Measurements from ENCODE around the gene ITGA7.
A peak's percentile ranks its signal among the peaks of the same experiment; 100 is the strongest.

The ITGA7 gene

GRCh38 chr12:55741931-55742680, 34.4 kb upstream of the ITGA7 start:
- Histone ChIP-seq H3K4me1 (ENCODE audit: insufficient read depth, low read length) (peaks cover 27% of the 10 kb centered on the region), H3K4me3 (ENCODE audit: low read length) (peak overlapping the region; percentile 58), H3K27ac (ENCODE audit: low read depth, low read length) (0 out of 2 replicates have a peak overlapping the region, but pooled peaks have one; percentile 10), H3K9me3 (ENCODE audit: insufficient read depth, low read depth, low read length) (no peaks in the 10 kb centered on the region), H3K36me3 (ENCODE audit: insufficient read depth, low read length) (peaks cover 4% of the 10 kb centered on the region; the same call in 1 of the 2 replicates), H3K9ac (ENCODE audit: low read depth, low read length) (peak overlapping the region; percentile 28; the same call in 1 of the 2 replicates), H3K27me3 (ENCODE audit: insufficient read depth, low read length) (no peaks in the 10 kb centered on the region)
- 50% methylated on average over 3 of the region's 3 CpGs for WGBS

GRCh38 chr12:55739025-55739378, 31.3 kb upstream of the ITGA7 start:
- peaks cover 12% of the 10 kb centered on the region for H3K4me1 ChIP-seq (ENCODE audit: insufficient read depth, low read length)
- no peaks in the 10 kb centered on the region for H3K9me3 ChIP-seq (ENCODE audit: insufficient read depth, low read depth, low read length)
- H3K36me3 ChIP-seq (ENCODE audit: insufficient read depth, low read length): no peaks in the 10 kb centered on the region
- no peak overlapping the region; the same call in 1 of the 2 replicates for H3K4me3 ChIP-seq (ENCODE audit: low read length)
- H3K27me3 ChIP-seq (ENCODE audit: insufficient read depth, low read length): no peaks in the 10 kb centered on the region
- no peak overlapping the region for H3K27ac ChIP-seq (ENCODE audit: low read depth, low read length)
- 94% methylated on average over 1 of the region's 2 CpGs for WGBS
- no peak overlapping the region for H3K9ac ChIP-seq (ENCODE audit: low read depth, low read length)

GRCh38 chr12:55738123-55739024, 30.7 kb upstream of the ITGA7 start:
- H3K4me1 ChIP-seq (ENCODE audit: insufficient read depth, low read length): peaks cover 12% of the 10 kb centered on the region
- H3K27ac ChIP-seq (ENCODE audit: low read depth, low read length): peak overlapping the region; percentile 70
- peak overlapping the region; percentile 66 for H3K4me3 ChIP-seq (ENCODE audit: low read length)
- H3K27me3 ChIP-seq (ENCODE audit: insufficient read depth, low read length): no peaks in the 10 kb centered on the region
- no peaks in the 10 kb centered on the region for H3K36me3 ChIP-seq (ENCODE audit: insufficient read depth, low read length)
- H3K9ac ChIP-seq (ENCODE audit: low read depth, low read length): peak overlapping the region; percentile 43
- no peaks in the 10 kb centered on the region for H3K9me3 ChIP-seq (ENCODE audit: insufficient read depth, low read depth, low read length)
- 4% methylated on average over 12 of the region's 14 CpGs for WGBS

GRCh38 chr12:55737581-55738122, 29.9 kb upstream of the ITGA7 start:
- no peaks in the 10 kb centered on the region for H3K36me3 ChIP-seq (ENCODE audit: insufficient read depth, low read length)
- peak overlapping the region; percentile 66 for H3K4me3 ChIP-seq (ENCODE audit: low read length)
- peak overlapping the region; percentile 43 for H3K9ac ChIP-seq (ENCODE audit: low read depth, low read length)
- H3K4me1 ChIP-seq (ENCODE audit: insufficient read depth, low read length): peaks cover 12% of the 10 kb centered on the region
- no peaks in the 10 kb centered on the region for H3K27me3 ChIP-seq (ENCODE audit: insufficient read depth, low read length)
- no peaks in the 10 kb centered on the region for H3K9me3 ChIP-seq (ENCODE audit: insufficient read depth, low read depth, low read length)
- H3K27ac ChIP-seq (ENCODE audit: low read depth, low read length): peak overlapping the region; percentile 70
- WGBS: 18% methylated on average over 4 of the region's 4 CpGs

GRCh38 chr12:55736780-55737580, 29.3 kb upstream of the ITGA7 start:
- WGBS: 47% methylated on average over 6 of the region's 6 CpGs
- Histone ChIP-seq H3K27me3 (ENCODE audit: insufficient read depth, low read length) (no peaks in the 10 kb centered on the region), H3K27ac (ENCODE audit: low read depth, low read length) (no peak overlapping the region), H3K36me3 (ENCODE audit: insufficient read depth, low read length) (no peaks in the 10 kb centered on the region), H3K4me1 (ENCODE audit: insufficient read depth, low read length) (peaks cover 9% of the 10 kb centered on the region), H3K9ac (ENCODE audit: low read depth, low read length) (no peak overlapping the region), H3K4me3 (ENCODE audit: low read length) (peak overlapping the region; percentile 66; the same call in 1 of the 2 replicates), H3K9me3 (ENCODE audit: insufficient read depth, low read depth, low read length) (no peaks in the 10 kb centered on the region)

DNA sequence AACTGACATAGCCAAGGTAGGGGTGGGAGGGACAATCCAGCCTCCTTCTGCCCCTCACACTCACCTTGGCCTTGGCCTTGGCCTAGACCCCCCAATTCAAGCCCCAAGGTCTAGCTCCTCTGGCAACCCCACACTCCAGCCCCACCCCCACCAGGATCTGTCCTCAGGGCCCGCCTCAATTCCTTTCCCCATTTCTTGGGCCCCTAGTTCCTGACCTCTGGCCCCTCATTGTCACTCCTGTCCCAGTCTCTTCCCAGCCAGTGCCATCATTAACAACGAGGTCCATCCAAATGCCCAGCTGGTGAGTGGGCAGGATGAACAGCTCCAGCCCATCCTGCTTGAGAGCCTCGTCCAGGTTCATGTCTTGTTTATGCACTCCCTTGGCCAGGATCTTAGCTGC, 28.4 kb upstream of the ITGA7 start:
- Histone ChIP-seq H3K9ac (ENCODE audit: low read depth, low read length) (no peak overlapping the region), H3K9me3 (ENCODE audit: insufficient read depth, low read depth, low read length) (no peaks in the 10 kb centered on the region), H3K27me3 (ENCODE audit: insufficient read depth, low read length) (no peaks in the 10 kb centered on the region), H3K4me3 (ENCODE audit: low read length) (no peak overlapping the region), H3K36me3 (ENCODE audit: insufficient read depth, low read length) (no peaks in the 10 kb centered on the region), H3K4me1 (ENCODE audit: insufficient read depth, low read length) (peaks cover 5% of the 10 kb centered on the region; the same call in 1 of the 2 replicates), H3K27ac (ENCODE audit: low read depth, low read length) (no peak overlapping the region)
- 90% methylated on average over 3 of the region's 3 CpGs for WGBS

- Histone ChIP-seq H3K27me3 (ENCODE audit: insufficient read depth, low read length) (no peaks in the 10 kb centered on the region), H3K4me1 (ENCODE audit: insufficient read depth, low read length) (peaks cover 12% of the 10 kb centered on the region; the same call in 1 of the 2 replicates), H3K9me3 (ENCODE audit: insufficient read depth, low read depth, low read length) (no peaks in the 10 kb centered on the region), H3K36me3 (ENCODE audit: insufficient read depth, low read length) (no peaks in the 10 kb centered on the region), H3K4me3 (ENCODE audit: low read length) (no peak overlapping the region), H3K27ac (ENCODE audit: low read depth, low read length) (no peak overlapping the region), H3K9ac (ENCODE audit: low read depth, low read length) (no peak overlapping the region)
- WGBS: 91% methylated on average over 3 of the region's 3 CpGs
Measured at GRCh38 chr12:55734595-55734994, 26.9 kb upstream of the ITGA7 start.

- WGBS: 87% methylated on average over 2 of the region's 2 CpGs
- peaks cover 12% of the 10 kb centered on the region; the same call in 1 of the 2 replicates for H3K4me1 ChIP-seq (ENCODE audit: insufficient read depth, low read length)
- H3K9me3 ChIP-seq (ENCODE audit: insufficient read depth, low read depth, low read length): no peaks in the 10 kb centered on the region
Measured at GRCh38 chr12:55733858-55734257, 26.2 kb upstream of the ITGA7 start.

DNA sequence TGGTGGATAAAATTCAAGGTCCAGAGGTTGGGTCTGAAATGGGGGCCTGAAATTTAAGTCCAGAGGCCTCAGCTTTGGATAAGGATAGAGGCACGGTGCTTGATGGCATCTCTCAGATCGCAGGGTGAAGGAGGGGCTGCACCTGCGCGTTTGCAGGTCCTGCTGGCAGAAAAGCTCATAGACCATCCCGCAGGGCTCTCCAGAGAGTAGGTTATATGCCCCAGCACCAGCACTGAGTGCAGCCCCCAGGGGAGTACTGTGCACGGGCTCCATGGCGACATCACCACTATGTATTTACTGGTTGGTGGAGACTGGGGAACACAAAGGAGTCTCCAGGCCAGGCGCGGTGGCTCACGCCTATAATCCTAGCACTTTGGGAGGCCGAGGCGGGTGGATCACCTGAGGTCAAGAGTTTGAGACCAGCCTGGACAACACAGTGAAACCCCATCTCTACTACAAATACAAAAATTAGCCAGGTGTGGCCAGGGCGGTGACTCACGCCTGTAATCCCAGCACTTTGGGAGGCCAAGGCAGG, 25.4 kb upstream of the ITGA7 start:
- 91% methylated on average over 14 of the region's 14 CpGs for WGBS
- Histone ChIP-seq H3K4me3 (ENCODE audit: low read length) (no peak overlapping the region), H3K36me3 (ENCODE audit: insufficient read depth, low read length) (no peaks in the 10 kb centered on the region), H3K27me3 (ENCODE audit: insufficient read depth, low read length) (no peaks in the 10 kb centered on the region), H3K4me1 (ENCODE audit: insufficient read depth, low read length) (peaks cover 12% of the 10 kb centered on the region; the same call in 1 of the 2 replicates), H3K9me3 (ENCODE audit: insufficient read depth, low read depth, low read length) (no peaks in the 10 kb centered on the region), H3K9ac (ENCODE audit: low read depth, low read length) (no peak overlapping the region), H3K27ac (ENCODE audit: low read depth, low read length) (no peak overlapping the region)

More at GRCh38 chr12:55733858-55734257, 26.2 kb upstream of the ITGA7 start:
- H3K36me3 ChIP-seq (ENCODE audit: insufficient read depth, low read length): no peaks in the 10 kb centered on the region
- H3K9ac ChIP-seq (ENCODE audit: low read depth, low read length): no peak overlapping the region
- H3K27me3 ChIP-seq (ENCODE audit: insufficient read depth, low read length): no peaks in the 10 kb centered on the region
- no peak overlapping the region for H3K27ac ChIP-seq (ENCODE audit: low read depth, low read length)
- H3K4me3 ChIP-seq (ENCODE audit: low read length): no peak overlapping the region

DNA sequence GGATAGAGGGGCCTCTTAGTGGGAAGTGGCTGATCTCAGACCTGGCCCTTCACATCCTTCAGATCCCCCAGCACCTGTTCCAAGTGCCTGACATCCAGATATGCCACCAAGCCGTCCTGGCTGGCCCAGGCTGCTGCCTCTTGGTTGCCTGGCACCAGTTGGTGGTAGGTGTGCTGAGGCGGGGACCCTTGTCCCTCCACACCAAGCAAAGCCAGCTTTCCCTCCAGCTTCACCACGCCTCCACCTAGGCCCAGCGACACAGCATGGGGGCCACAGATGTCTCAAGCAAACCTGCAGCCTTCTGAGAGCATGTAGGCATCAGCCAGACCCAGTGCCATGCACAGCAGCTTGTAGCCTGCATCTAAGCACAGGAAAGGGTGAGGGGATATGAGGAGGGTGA, 24.6 kb upstream of the ITGA7 start:
- H3K4me1 ChIP-seq (ENCODE audit: insufficient read depth, low read length): peaks cover 11% of the 10 kb centered on the region; the same call in 1 of the 2 replicates
- no peak overlapping the region for H3K27ac ChIP-seq (ENCODE audit: low read depth, low read length)
- no peaks in the 10 kb centered on the region for H3K27me3 ChIP-seq (ENCODE audit: insufficient read depth, low read length)
- 85% methylated on average over 4 of the region's 4 CpGs for WGBS
- H3K9ac ChIP-seq (ENCODE audit: low read depth, low read length): no peak overlapping the region
- H3K36me3 ChIP-seq (ENCODE audit: insufficient read depth, low read length): no peaks in the 10 kb centered on the region
- H3K9me3 ChIP-seq (ENCODE audit: insufficient read depth, low read depth, low read length): no peaks in the 10 kb centered on the region
- no peak overlapping the region for H3K4me3 ChIP-seq (ENCODE audit: low read length)
